ENCODE results near the gene STMND1.

The STMND1 gene

DNA sequence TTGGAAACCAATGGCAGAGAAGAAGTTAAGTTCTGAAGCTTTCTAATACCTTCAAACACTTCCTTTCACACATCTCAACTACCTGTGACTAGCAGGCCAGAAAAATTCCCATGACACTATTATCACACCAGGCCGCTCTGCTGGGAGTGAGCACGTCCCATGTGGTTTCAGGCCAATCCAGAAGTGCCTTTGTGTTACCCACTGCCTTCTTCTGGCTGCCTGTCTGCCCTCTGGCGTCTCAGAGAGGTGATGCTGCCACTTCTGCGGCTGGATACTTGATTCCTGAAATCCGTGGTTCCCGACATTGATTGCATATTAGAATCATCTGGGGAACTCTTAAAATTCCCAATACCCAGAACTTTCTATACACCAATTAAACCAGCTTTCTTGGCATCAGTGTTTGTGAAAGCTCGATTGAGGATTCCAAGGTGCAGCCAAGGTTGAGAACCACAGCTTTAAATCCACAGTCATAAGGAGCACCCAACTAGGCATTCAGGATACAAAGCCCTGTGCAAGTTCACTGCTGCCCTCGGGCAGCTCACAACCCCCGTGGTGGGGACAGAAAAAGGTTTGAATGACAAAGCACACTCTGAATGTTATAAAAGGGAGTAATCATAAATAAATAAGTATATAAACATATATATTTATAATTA lies 65.6 kb downstream of the STMND1 start:
- no peak for DNase-seq

DNA sequence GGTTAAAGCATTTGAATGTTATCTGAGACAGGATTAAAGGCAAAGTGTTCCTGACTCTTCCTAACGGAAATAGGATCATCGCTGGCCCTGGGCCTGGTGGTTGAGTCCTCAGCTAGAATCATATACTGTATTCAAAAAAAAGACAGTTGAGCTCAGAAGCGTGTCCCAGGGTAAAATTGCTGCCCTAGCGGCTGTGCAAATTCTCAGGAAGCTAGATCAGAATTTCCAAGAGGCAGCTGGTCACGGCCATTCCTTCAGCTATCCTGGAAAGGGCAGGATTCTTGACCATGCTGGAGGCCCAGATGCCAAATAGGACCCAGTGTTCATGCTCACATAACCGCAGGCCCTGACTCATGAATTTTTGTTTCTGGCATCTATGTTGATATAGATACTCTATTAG lies 67.4 kb downstream of the STMND1 start:
- DNase-seq: no peak

DNA sequence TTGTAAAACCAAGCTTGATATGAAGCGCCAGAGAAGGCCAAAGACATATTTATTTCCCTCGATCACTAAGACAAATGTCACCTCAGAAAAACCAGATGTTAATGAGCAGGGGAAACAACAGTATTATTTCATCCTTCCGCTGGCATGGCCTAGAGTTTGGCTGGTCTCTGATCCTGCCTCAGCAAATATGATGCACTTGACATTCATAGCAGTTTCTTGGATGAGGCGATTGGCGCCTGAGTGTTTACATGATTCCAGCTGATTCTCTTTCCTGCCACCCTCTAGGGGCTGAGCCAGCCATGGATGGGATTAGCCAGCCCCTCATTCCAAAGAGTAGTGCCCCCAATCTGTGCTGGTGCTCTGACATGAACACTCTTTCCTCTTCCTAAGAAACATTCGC lies 67.9 kb downstream of the STMND1 start:
- no peak for DNase-seq

DNA sequence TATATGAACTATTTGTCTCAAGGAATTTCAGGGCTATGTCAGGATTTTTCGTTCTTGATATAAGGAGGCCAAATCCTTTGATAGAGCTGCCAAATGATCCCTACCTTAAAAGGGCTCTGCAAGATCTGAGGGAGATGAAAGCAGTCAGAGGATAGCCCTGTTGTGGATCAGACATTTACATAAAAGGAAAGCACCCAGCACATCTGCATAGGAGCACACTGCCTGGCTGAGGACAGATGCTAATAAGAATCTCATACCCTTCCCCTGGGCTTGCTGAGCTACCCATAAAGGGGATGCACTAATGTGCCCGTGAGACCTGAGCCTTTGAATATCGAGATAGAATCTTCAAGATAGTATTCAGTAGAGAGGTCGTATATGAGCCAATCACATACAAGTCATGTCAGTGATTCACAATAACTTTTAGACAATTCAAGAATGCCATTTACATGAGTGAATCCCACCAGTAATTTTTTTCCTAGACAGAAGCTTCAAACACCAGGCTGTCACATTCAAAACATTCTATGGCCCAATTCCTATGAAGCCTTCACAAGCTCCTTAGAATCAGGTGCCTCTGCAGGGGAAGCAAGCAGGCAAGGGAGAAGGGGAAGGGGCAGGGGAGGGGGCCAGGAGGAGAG lies 71.1 kb downstream of the STMND1 start:
- DNase-seq: no peak

DNA sequence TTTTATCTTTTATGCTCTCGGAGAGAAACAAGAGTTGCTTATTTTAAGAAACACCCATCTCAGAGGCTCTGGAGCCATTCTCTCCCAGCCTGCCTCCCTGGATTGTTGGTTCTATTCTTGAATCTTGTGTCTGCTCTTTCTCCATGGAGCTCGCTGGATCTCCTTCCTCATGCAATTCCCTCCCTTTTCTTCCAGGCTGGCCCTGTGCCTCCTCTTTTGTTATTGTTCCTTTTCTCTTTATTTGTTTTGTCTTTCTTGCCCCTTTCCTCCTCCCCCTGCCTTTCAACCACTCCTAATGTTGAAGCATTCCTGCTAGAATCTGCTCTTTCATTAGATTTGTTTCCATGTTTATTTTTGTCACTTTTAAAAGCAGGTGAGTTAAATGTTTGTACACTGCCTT lies 76.5 kb downstream of the STMND1 start:
- no peak for DNase-seq

DNA sequence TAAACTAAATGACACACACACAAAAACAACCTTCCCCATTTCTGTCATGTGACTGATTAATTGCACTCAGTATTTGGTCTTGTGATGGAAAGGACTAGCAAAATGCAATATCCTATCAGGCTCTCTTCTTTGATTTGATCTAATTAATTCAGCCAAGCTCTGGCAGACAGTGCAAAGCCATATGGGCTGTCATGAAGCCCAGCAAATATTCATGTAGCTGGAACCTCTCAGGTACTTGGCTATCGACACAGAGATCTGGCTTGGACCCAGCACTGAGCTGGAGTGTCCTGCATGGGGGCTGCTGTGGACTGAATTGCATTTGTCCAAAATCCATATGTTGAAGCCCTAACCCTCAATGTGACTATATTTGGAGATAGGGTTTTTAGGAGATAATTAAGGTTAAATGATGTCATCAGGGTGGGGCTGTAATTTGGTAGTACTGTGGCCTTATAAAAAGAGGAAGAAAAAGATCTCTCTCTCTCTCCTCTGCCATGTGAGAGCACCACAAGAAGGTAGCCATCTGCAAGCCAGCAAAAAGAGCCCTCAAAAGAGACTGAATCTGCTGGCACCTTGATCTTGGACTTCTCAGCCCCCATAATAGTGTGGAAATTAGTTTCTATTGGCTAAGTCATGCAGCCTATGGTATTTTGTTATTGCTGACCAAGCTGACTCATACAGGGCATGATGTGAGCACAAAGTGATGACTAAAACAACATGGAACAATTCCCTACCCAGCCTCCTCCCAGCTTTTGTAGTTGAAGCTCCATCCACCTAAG lies 77.1 kb downstream of the STMND1 start:
- DNase-seq: no peak

DNA sequence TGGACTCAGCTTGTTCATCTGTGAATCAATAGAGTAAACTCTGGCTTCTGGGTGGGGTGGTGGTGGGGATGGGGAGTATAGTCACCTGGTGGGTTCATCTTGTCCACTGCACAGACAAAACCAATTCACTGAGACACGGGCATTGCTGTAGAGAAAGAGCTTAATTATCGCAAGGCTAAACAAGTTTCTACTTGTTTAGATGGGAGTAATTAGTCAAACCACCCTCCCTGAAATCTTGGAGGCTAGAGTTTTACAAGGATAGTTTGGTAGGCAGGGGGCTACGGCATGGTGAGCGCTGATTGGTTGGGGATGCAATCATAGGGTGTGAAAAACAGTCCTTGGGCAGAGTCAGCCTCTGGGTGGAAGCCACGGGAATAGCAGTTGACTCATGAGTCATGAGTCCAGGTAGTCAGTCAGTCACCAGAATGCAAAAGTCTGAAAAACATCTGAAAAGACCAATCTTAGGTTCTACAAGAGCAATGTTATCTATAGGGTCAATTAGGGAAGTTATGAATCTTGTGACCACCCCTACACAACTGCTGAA lies 77.8 kb downstream of the STMND1 start:
- no peak for DNase-seq
